ENCODE results near the gene IDH3B.

DNA sequence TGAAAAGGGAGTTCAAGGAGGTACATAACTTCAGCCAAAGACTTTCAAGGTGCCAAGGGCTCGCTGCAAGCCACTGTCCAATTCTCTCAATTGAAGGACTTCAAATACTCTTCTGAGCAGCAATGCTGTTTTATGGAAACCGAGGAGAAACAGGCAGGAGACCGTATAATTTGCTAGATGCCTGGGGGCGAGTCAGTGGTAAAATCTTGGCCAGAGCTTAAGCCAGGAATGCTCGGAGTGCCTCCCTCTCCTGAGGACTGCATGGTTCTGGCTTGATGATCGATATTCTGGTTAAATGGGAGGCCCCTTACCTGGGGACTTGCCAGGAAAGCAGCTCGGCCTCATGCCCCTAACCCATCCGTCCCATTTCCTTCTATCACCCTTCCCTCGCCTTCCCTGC lies 47.4 kb downstream of the IDH3B start:
- TF ChIP-seq, protein P1, sequence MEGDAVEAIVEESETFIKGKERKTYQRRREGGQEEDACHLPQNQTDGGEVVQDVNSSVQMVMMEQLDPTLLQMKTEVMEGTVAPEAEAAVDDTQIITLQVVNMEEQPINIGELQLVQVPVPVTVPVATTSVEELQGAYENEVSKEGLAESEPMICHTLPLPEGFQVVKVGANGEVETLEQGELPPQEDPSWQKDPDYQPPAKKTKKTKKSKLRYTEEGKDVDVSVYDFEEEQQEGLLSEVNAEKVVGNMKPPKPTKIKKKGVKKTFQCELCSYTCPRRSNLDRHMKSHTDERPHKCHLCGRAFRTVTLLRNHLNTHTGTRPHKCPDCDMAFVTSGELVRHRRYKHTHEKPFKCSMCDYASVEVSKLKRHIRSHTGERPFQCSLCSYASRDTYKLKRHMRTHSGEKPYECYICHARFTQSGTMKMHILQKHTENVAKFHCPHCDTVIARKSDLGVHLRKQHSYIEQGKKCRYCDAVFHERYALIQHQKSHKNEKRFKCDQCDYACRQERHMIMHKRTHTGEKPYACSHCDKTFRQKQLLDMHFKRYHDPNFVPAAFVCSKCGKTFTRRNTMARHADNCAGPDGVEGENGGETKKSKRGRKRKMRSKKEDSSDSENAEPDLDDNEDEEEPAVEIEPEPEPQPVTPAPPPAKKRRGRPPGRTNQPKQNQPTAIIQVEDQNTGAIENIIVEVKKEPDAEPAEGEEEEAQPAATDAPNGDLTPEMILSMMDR (IDR thresholded peaks at IDR 0.05; ENCODE audit: poor library complexity) = no peak
- no peak for TF ChIP-seq EZH2 (IDR thresholded peaks at IDR 0.05; ENCODE audit: borderline replicate concordance)
- no peak for TF ChIP-seq EZH2phosphoT487 (IDR thresholded peaks at IDR 0.05; ENCODE audit: low read depth, severe bottlenecking, unreplicated experiment)

All from hepatocyte (in vitro differentiated cells).